Testis (tissue), 2 donors: ENCODE results near the gene BOC.

Experiments
- CTCF ChIP-seq, 3 experiments: fragments of 450-650 bp in 2 of 3; fragments of 200-600 bp in 1 of 3; sonication (generic) in 1 of 3; IDR thresholded peaks; one replicate each; pipeline ENCODE4 v1.5.1; 2016 to 2019; ENCODE audit warnings: antibody characterized with exemption in 3 of 3, mild to moderate bottlenecking in 2 of 3, moderate library complexity in 1 of 3
- POLR2A ChIP-seq: fragments of 450-650 bp; IDR thresholded peaks from one replicate; pipeline ENCODE4 v1.6.1; 2017; ENCODE audit warnings: antibody characterized with exemption, mild to moderate bottlenecking, moderate library complexity

- no peak for TF ChIP-seq CTCF (IDR thresholded peaks at IDR 0.05)
- TF ChIP-seq POLR2A, result no peak
These were observed 43.9 kb downstream of the BOC start for GRCh38 chr3:113255100-113255853.
